GM12874 (cell line): ENCODE results near the gene ADGRF3.

Experiments used
- CTCF ChIP-seq: IDR thresholded peaks from 2 replicates; pipeline ENCODE4 v1.5.1; 2011; ENCODE audit warnings: low read depth, mild to moderate bottlenecking, control low read depth, low read length, moderate library complexity; ENCODE audit not compliant: insufficient read depth

ADGRF3 gene

GRCh38 chr2:26356111-26356510, 9.5 kb upstream of the ADGRF3 start:
- no peak for TF ChIP-seq CTCF

GRCh38 chr2:26355038-26355995, 8.7 kb upstream of the ADGRF3 start:
- TF ChIP-seq CTCF: no peak

GRCh38 chr2:26352892-26353291, 6.3 kb upstream of the ADGRF3 start:
- no peak for TF ChIP-seq CTCF

GRCh38 chr2:26351375-26352090, 4.9 kb upstream of the ADGRF3 start:
- TF ChIP-seq CTCF: no peak

GRCh38 chr2:26349690-26350089, 3.1 kb upstream of the ADGRF3 start:
- TF ChIP-seq CTCF: no peak

GRCh38 chr2:26347286-26347865, 787 bp upstream of the ADGRF3 start:
- no peak for TF ChIP-seq CTCF
